ENCODE data around the gene PXN.

- TF ChIP-seq, protein P1, sequence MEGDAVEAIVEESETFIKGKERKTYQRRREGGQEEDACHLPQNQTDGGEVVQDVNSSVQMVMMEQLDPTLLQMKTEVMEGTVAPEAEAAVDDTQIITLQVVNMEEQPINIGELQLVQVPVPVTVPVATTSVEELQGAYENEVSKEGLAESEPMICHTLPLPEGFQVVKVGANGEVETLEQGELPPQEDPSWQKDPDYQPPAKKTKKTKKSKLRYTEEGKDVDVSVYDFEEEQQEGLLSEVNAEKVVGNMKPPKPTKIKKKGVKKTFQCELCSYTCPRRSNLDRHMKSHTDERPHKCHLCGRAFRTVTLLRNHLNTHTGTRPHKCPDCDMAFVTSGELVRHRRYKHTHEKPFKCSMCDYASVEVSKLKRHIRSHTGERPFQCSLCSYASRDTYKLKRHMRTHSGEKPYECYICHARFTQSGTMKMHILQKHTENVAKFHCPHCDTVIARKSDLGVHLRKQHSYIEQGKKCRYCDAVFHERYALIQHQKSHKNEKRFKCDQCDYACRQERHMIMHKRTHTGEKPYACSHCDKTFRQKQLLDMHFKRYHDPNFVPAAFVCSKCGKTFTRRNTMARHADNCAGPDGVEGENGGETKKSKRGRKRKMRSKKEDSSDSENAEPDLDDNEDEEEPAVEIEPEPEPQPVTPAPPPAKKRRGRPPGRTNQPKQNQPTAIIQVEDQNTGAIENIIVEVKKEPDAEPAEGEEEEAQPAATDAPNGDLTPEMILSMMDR (IDR thresholded peaks at IDR 0.05 in 8 of 11, conservative IDR thresholded peaks at IDR 0.05 in 3 of 11) = no peak
- TF ChIP-seq POLR2A (IDR thresholded peaks at IDR 0.05) = no peak
- peak in 1 of 3 donors; percentile 67 for TF ChIP-seq POLR2AphosphoS5 (IDR thresholded peaks at IDR 0.05)
These were observed 2.2 kb upstream of the PXN start for GRCh38 chr12:120267736-120268135.
